Renal cortex interstitium (tissue), 11 donors: ENCODE measurements around the gene NTRK1. TPM values are rescaled to one million over a fixed set of nuclear protein-coding genes. Genes with fewer than 3 reads are reported as not detected.
"Not testable (repeated sequence)": the region's sequence is repeated elsewhere in the genome, so short reads cannot be mapped to it uniquely, and the experiment has no call there.

Source experiments
- DNase-seq, 11 donors: peaks; one replicate each; pipeline ENCODE4 v3.0.0-alpha.2; 2013; ENCODE audit warnings: low read depth in 9 of 11, low spot score in 4 of 11; ENCODE audit errors: extremely low read depth in 1 of 11
- polyA plus RNA-seq, 3 donors: library from polyadenylated mRNA; unstranded; fragments of 120-200 nt; gene quantifications; one replicate each; pipeline ENCODE4 v1.2.1, GENCODE V29; 2013; ENCODE audit not compliant: insufficient read length in 3 of 3

NTRK1 gene
- polyA plus RNA-seq, 3 donors = 0.92 to 1.6 (median 1.5) TPM

DNA sequence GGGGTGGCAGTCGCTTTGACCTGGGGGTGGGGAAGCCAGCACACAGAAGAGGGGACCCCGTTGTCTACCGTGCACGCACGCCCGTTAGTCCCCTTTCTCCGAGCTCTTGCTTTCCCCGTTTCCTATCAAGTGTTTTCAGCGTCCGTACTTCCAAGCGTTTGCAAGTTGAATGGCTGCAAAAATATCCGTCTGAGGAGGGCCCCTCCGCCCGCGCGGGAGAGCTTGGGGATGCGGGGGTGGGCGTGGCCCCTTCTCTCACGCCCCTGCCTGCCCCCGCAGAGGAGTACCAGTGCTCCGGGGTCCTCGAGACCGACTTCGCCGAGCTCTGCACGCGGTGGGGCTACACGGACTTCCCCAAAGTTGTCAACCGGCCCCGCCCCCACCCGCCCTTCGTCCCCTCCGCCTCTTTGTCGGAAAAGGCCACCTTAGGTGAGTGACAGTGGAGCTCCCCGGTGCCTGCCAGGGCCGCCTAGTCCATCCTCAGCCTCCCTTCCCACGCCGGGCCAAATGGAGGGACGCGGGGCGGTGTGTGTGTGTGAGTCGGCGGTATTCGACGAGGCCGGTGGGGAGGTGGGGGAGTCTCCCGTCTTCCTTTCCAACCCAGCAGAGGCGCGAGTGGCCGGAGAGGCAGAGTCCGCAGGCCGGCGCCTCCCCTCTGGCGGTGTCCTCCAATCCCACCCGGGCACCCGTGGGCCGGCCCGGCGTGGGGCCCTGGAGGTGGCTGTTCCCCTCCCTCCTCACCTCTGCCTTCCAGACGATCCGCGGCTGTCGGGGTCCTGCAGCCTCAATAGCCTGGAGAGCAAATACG lies 63.2 kb downstream of the NTRK1 start:
- peak in 1 of 11 donors; percentile 24 for DNase-seq

DNA sequence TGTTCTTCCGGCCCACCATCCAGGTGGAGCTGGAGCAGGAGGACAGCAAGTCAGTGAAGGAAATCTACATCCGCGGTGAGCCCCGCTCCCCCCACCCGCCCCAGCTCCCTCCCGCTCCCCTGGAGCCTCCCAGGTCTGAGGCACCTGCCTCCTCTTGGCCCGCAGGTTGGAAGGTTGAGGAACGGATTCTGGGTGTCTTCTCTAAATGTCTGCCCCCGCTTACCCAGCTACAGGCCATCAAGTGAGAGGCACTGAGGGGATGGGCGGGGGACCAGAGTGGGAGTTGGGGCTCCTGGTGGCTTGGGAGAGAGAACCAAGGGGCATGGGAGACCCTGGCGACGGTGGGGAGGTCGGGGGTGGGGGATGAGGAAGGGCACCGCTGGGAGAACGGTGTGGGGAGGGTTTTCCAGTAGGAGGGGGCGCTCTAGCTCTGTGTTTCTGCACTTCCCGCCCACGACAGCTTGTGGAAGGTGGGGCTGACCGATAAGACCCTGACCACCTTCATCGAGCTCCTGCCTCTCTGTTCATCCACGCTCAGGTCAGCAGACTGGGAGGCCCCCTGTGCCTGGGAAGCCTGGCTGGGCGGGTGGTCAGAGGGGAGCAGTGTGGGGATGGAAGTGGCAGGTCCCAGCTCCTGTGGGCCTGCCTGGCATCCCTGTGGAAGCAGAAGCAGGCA lies 64.0 kb downstream of the NTRK1 start:
- no peak for DNase-seq

DNA sequence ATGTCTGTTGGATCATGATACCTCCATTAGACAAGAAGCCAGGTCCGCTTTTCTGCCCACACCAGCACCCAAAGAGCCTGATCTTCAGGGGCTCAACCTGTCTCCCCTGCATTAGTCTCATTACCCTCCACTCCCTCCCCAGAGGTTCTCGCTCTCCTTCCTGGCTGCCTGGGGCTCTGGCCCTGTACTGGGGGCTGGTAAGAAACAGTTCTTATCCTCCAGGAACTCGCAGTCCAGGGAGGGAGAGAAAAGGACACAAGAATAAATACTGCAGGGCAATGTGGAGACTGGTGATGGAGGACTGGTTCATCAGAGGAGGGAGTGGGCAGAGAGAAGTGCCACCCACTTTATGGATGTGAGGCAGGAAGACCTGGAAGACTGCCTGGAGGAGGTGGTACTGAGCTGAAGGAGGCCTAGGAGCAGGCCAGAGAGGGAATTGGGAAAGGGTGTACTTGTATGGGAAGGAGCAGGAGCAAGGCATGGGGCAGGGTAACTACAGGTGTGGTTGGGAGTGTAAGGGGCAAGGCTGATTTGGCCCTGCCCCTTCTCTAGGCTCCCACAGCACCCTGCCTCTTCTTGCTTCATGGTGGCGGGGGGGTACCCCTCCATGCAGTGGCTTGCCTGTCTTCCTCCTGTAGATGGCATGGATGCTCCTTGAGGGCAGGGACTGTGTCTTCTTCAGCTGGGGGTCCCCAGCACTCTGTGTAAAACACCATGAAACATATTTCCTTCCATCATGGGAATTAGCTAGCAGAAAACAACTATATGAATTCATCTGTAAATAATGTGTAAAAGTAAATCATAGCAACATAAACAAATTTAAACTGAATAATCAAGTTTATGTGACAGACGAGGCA lies 64.7 kb downstream of the NTRK1 start:
- DNase-seq = no peak

DNA sequence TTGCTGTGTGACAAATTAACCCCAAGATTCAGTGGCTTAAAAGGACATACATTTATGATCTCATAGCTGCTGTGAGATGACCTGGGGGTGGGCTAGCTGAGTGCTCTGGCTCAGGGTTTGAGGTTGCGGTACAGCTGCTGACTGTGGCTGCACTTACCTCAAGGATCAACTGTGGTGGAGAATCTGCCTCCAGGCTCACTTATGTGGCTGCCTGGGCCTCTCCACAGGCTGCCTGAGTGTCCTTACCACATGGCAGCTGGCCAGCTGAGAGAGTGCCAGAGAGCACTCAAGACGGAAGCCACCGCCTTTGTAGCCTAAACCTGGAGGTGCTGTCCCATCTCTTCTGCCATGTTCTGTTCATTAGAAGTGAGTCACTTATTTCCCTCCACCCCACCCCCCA lies 65.5 kb downstream of the NTRK1 start:
- no peak for DNase-seq

DNA sequence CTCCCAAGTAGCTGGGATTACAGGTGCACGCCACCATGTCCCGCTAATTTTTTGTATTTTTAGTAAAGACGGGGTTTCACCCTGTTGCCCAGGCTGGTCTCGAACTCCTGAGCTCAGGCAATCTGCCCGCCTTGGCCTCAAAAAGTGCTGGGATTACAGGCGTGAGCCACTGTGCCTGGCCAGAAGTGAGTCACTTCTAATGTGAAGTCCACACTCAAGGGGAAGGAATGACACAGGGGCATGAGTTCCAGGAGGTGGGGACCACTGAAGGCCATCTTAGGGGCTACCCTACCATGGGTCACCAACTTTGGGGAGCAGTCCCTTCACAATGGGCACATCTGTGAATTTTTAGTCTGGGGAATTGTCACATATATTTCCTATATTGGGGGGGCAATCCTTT lies 66.0 kb downstream of the NTRK1 start:
- not testable (repeated sequence) for DNase-seq

DNA sequence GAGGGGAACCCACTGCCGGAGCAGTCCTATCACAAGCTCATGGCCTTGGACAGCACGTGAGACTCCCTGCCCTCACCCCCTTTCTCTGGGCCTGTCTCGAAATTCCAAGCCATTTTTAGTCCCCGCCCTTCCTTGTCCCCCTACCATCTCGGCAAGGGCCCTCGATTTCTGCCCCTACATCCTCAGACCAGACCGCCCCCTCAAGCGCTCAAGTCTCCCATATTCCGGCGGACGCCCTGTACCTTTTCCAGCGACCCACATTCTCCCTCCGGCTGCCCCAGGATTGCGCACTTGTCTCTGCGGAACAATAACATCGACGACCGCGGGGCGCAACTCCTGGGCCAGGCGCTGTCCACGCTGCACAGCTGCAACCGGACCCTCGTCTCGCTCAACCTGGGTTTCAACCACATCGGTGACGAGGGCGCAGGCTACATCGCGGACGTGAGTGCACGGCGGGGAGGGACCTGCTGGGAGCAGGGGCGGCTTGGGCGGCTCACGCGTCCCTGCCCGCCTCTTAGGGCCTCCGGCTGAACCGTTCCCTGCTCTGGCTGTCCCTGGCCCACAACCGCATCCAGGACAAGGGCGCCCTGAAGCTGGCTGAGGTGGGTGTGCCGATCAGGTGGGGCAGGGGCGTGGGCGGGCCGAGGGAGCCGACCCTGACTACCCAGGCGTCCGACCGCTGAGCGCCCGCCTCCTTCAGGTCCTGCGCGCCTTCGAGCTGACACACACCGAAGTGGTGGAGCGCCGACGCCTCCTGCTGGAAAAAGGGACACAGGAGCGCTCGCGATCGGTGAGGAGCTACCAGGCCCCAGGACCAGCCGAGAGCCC lies 66.8 kb downstream of the NTRK1 start:
- DNase-seq = peak in 9 of 11 donors; percentile 40 to 73 (median 61)

DNA sequence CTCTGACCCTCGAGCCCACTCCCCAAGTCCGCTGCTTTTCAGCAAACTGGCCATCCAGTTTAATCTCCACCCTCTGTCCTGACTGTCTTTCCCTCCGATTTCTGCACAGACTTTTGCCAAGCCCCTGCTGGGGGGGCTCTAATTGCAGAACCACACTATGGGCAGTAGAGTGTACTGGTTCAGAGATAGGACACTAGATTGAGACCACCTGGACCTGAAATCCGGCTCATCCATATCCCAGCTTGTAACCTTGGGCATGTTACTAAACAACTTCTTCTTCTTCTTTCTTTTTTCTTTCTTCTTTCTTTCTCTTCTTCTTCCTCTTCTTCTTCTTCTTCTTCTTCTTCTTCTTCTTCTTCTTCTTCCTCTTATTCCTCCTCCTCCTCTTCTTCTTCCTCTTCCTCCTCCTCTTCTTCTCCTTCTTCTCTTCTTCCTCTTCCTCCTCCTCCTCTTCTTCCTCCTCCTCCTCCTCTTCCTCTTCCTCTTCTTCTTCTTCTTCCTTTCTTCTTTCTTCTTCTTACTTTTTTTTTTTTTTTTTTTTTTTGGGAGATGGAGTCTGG lies 67.5 kb downstream of the NTRK1 start:
- DNase-seq = no peak

DNA sequence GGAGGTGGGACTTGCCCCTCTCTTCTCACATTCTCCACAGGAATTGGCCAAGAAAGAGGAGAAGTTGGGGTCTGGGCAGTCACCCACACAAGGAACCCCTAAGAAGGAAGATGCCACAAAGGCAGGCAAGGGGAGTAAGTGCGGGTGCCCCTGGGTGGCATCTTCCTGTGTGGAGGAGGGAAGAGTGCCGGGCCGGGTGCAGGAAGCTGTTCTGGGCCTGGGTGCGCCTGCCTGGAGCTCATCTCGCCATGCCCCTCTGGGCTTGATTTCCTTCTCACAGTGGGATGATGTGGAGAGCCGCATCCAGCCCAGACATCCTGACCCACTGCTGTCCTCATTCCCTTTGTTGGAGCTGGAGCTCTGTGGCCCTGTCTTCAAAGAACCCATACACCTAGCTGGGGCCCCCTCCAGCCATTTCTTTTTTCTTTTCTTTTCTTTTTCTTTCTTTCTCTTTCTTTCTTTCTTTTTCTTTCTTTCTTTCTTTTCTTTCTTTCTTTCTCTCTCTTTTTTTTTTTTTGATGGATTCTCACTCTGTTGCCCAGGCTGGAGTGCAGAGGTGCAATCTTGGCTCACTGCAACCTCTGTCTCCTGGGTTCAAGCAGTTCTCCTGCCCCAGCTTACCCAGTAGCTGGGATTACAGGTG lies 69.1 kb downstream of the NTRK1 start:
- no peak for DNase-seq

DNA sequence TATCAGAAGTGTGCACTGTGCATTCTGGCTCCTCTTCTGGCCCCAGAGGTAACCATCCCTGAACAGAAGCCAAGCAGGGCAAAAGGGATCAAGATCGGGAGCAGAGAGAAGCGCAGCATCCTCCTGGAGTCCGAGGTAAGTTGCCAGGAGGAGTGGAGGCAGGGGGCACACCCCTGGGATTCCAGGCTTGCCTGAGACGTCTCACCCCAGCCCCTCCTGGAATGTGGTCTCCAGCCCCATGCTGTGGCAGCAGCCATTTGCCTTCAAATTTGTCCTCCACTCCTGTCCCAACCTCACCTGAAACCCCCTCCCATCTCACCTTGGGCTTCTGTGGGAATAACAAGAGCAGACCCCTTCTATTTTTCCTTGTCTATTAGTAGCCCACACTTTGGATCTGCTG lies 69.8 kb downstream of the NTRK1 start:
- no peak for DNase-seq

Other genes starting within 250 kb of the NTRK1 start
- under 1 TPM; 0.47 to 0.67 (median 0.57) TPM for gene HAPLN2, start 241.4 kb upstream of the NTRK1 start, polyA plus RNA-seq
- 1 to 10 TPM in 1 of 3 donors, under 1 TPM in 2; 0.22 to 1.3 (median 0.23) TPM for gene BCAN, start 218.7 kb upstream of the NTRK1 start, polyA plus RNA-seq
- gene NES, start 183.5 kb upstream of the NTRK1 start, polyA plus RNA-seq = 100 to 1,000 TPM; 123 to 175 (median 150) TPM
- gene CRABP2, start 155.3 kb upstream of the NTRK1 start, polyA plus RNA-seq = 100 to 1,000 TPM in 1 of 3 donors, 10 to 100 TPM in 2; 91.7 to 120 (median 92.3) TPM
- gene METTL25B, start 132.4 kb upstream of the NTRK1 start, polyA plus RNA-seq = 10 to 100 TPM; 34.4 to 47.3 (median 35.6) TPM
- gene ISG20L2, start 132.1 kb upstream of the NTRK1 start, polyA plus RNA-seq = 10 to 100 TPM; 40.0 to 43.6 (median 41.3) TPM
- 10 to 100 TPM; 63.0 to 69.1 (median 64.1) TPM for gene MRPL24, start 119.8 kb upstream of the NTRK1 start, polyA plus RNA-seq
- 100 to 1,000 TPM; 262 to 301 (median 270) TPM for gene HDGF, start 109.2 kb upstream of the NTRK1 start, polyA plus RNA-seq
- gene PRCC, start 93.3 kb upstream of the NTRK1 start, polyA plus RNA-seq = 100 to 1,000 TPM; 105 to 112 (median 111) TPM
- 1 to 10 TPM in 1 of 3 donors, under 1 TPM in 2; 0.47 to 1.5 (median 0.62) TPM for gene SH2D2A, start 44.0 kb upstream of the NTRK1 start, polyA plus RNA-seq
- 1 to 10 TPM; 1.1 to 2.6 (median 1.6) TPM for gene INSRR, start 1.7 kb upstream of the NTRK1 start, polyA plus RNA-seq
- 10 to 100 TPM; 18.1 to 24.0 (median 22.5) TPM for gene PEAR1, start 32.9 kb downstream of the NTRK1 start, polyA plus RNA-seq
- under 1 TPM; 0.45 to 0.83 (median 0.63) TPM for gene LRRC71, start 59.8 kb downstream of the NTRK1 start, polyA plus RNA-seq
- 10 to 100 TPM; 30.4 to 39.2 (median 36.7) TPM for gene ARHGEF11, start 184.9 kb downstream of the NTRK1 start, polyA plus RNA-seq
- gene ETV3L, start 238.9 kb downstream of the NTRK1 start, polyA plus RNA-seq = not detected